Measurements from ENCODE around the gene DOK3.
"Not testable (repeated sequence)": the region's sequence is repeated elsewhere in the genome, so short reads cannot be mapped to it uniquely, and the experiment has no call there.

Gene DOK3

GRCh38 chr5:177496070-177496726, 13.4 kb downstream of the DOK3 start:
- no peak for DNase-seq

GRCh38 chr5:177495243-177496060, 14.2 kb downstream of the DOK3 start:
- DNase-seq = no peak

GRCh38 chr5:177494346-177495195, 15.1 kb downstream of the DOK3 start:
- DNase-seq = peak; percentile 21

GRCh38 chr5:177493795-177494345, 15.8 kb downstream of the DOK3 start:
- no peak for DNase-seq

- no peak for DNase-seq
Measured at GRCh38 chr5:177492841-177493240, 16.8 kb downstream of the DOK3 start.

- DNase-seq = no peak
Measured at GRCh38 chr5:177491983-177492746, 17.5 kb downstream of the DOK3 start.

GRCh38 chr5:177491429-177491945, 18.1 kb downstream of the DOK3 start:
- no peak for DNase-seq

GRCh38 chr5:177490992-177491391, 18.6 kb downstream of the DOK3 start:
- DNase-seq = no peak

GRCh38 chr5:177490311-177490991, 19.2 kb downstream of the DOK3 start:
- no peak for DNase-seq

GRCh38 chr5:177489119-177489716, 20.4 kb downstream of the DOK3 start:
- DNase-seq = no peak

GRCh38 chr5:177487975-177488374, 21.7 kb downstream of the DOK3 start:
- DNase-seq = no peak

GRCh38 chr5:177487144-177487543, 22.5 kb downstream of the DOK3 start:
- DNase-seq = no peak

GRCh38 chr5:177486256-177486655, 23.4 kb downstream of the DOK3 start:
- DNase-seq = no peak

- not testable (repeated sequence) for DNase-seq
Measured at GRCh38 chr5:177485753-177486152, 23.9 kb downstream of the DOK3 start.

GRCh38 chr5:177484902-177485549, 24.6 kb downstream of the DOK3 start:
- DNase-seq = no peak

- DNase-seq = no peak
Measured at GRCh38 chr5:177483994-177484901, 25.4 kb downstream of the DOK3 start.

- no peak for DNase-seq
Measured at GRCh38 chr5:177483042-177483441, 26.6 kb downstream of the DOK3 start.

GRCh38 chr5:177482359-177482795, 27.2 kb downstream of the DOK3 start:
- no peak for DNase-seq

- DNase-seq = no peak
Measured at GRCh38 chr5:177479774-177480173, 29.9 kb downstream of the DOK3 start.

All from CD4-positive, alpha-beta T cell treated with Interleukin-21 for 1 hour (primary cell).